Measurements from ENCODE around the gene VCAN. TPM values are rescaled to one million over a fixed set of nuclear protein-coding genes. Genes with fewer than 3 reads are reported as not detected.

VCAN gene
- total and polyA plus RNA-seq, 2 of the 8 experiments (the other 6 are each of a cell fraction or from before 2014, with no cell fraction given), result 146 to 404 TPM

DNA sequence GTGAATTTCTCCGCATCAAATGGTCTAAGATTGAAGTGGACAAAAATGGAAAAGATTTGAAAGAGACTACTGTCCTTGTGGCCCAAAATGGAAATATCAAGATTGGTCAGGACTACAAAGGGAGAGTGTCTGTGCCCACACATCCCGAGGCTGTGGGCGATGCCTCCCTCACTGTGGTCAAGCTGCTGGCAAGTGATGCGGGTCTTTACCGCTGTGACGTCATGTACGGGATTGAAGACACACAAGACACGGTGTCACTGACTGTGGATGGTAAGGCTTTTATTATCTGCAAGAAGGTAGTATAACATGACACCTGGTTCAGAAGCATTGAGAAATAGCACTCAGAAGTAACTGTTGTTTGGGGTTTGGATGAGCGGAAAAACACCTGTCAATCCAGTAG lies 18.7 kb downstream of the VCAN start:
- FAIRE-seq, result no peak
- Histone ChIP-seq H3K27ac (ENCODE audit: low read depth, low read length) (no peak overlapping the region), H3K14ac (ENCODE audit: insufficient read length) (no peak overlapping the region), H3K9me3 (ENCODE audit: insufficient read depth in 2 of 2, low read depth in 1 of 2, low read length in 1 of 2) (no peaks in the 10 kb centered on the region), H3K56ac (replicated peaks; ENCODE audit: insufficient read length, low read depth, low read length) (no peak overlapping the region), H3K79me1 (ENCODE audit: low read depth, low read length) (no peaks in the 10 kb centered on the region), H4K91ac (replicated peaks; ENCODE audit: insufficient read length, low read length) (no peak overlapping the region), H2AFZ (ENCODE audit: low read length) (no peak overlapping the region), H3K18ac (ENCODE audit: extremely low read depth, low read length) (no peak overlapping the region), H2BK12ac (ENCODE audit: low read depth, low read length) (no peak overlapping the region), H2BK20ac (ENCODE audit: low read length) (no peak overlapping the region), H4K5ac (ENCODE audit: insufficient read length, low read depth, low read length) (no peak overlapping the region), H2BK15ac (ENCODE audit: low read length) (no peak overlapping the region), H4K8ac (ENCODE audit: extremely low read depth, insufficient read depth, low read length) (no peak overlapping the region), H3K4me3 (ENCODE audit: extremely low read depth in 1 of 4, insufficient read depth in 2 of 4, low read depth in 3 of 4, low read length in 4 of 4) (no peak overlapping the region), H3K4me2 (ENCODE audit: insufficient read depth in 1 of 2, low read depth in 2 of 2, low read length in 2 of 2) (no peak overlapping the region), H3K36me3 (ENCODE audit: control insufficient read depth in 2 of 4, insufficient read depth in 4 of 4, low read length in 3 of 4) (peaks cover 8 to 52% (median 23%) of the 10 kb centered on the region in 4 experiments; a peak in 7 of 8 replicates), H3K79me2 (ENCODE audit: control insufficient read depth in 1 of 2, insufficient read depth in 2 of 2, low read length in 2 of 2) (peaks cover 0 to 55% of the 10 kb centered on the region in 2 experiments; a peak in 2 of 4 replicates), H2BK120ac (replicated peaks; ENCODE audit: low read depth, low read length) (no peak overlapping the region), H3K4me1 (replicated peaks in 1 of 4; ENCODE audit: control insufficient read depth in 3 of 4, insufficient read depth in 4 of 4, low read length in 3 of 4) (peaks cover 0 to 10% (median 1%) of the 10 kb centered on the region in 4 experiments; a peak in 3 of 7 replicates), H3K4ac (replicated peaks; ENCODE audit: insufficient read length, low read depth, low read length) (no peak overlapping the region), H3K27me3 (replicated peaks in 1 of 4; ENCODE audit: control insufficient read depth in 3 of 4, extremely low read depth in 1 of 4, insufficient read depth in 3 of 4, low read length in 3 of 4) (no peaks in the 10 kb centered on the region), H3K23ac (ENCODE audit: insufficient read length) (no peak overlapping the region), H4K20me1 (replicated peaks in 1 of 2; ENCODE audit: control insufficient read depth in 1 of 2, insufficient read depth in 2 of 2, low read length in 2 of 2) (no peaks in the 10 kb centered on the region), H3K23me2 (ENCODE audit: low read depth, low read length) (no peaks in the 10 kb centered on the region), H3K9ac (replicated peaks in 1 of 4; ENCODE audit: extremely low read depth in 1 of 4, low read depth in 3 of 4, low read length in 3 of 4) (no peak overlapping the region), H2AK5ac (ENCODE audit: low read depth, low read length) (no peak overlapping the region), H2BK5ac (ENCODE audit: low read depth, low read length) (no peak overlapping the region)
- CTCF ChIA-PET (ENCODE audit: partially characterized antibody), result no interaction called here
- TF ChIP-seq RFX5 (IDR thresholded peaks at IDR 0.05; ENCODE audit: borderline replicate concordance, low read depth, low read length), result no peak
- TF ChIP-seq BRCA1 (IDR thresholded peaks at IDR 0.05; ENCODE audit: low read depth, low read length), result no peak
- no peak for DNase-seq (ENCODE audit: low read depth in 1 of 2, low spot score in 2 of 2)
- 81% methylated on average over 9 of the region's 9 CpGs; no CpG with 5 or more reads in 1 of the 2 experiments for WGBS, 2 experiments (ENCODE audit: extremely low coverage in 1 of 2, insufficient coverage in 1 of 2, insufficient read length in 1 of 2, insufficient replicate concordance in 2 of 2, low coverage in 1 of 2, low lambda C conversion rate in 2 of 2, missing lambda C conversion rate in 1 of 2)
- POLR2A ChIA-PET (ENCODE audit: partially characterized antibody), result no interaction called here

All from H1 (cell line).